AG08395 (cell line): ENCODE results near the gene BATF2.
"Not testable (repeated sequence)": the region's sequence is repeated elsewhere in the genome, so short reads cannot be mapped to it uniquely, and the experiment has no call there.

ENCODE experiments used
- DNase-seq: peaks from one replicate; pipeline ENCODE4 v3.0.0; 2012; ENCODE audit warnings: mixed read lengths, low spot score

Gene BATF2

GRCh38 chr11:65013130-65013887, 16.5 kb upstream of the BATF2 start:
- peak; percentile 94 for DNase-seq

DNA sequence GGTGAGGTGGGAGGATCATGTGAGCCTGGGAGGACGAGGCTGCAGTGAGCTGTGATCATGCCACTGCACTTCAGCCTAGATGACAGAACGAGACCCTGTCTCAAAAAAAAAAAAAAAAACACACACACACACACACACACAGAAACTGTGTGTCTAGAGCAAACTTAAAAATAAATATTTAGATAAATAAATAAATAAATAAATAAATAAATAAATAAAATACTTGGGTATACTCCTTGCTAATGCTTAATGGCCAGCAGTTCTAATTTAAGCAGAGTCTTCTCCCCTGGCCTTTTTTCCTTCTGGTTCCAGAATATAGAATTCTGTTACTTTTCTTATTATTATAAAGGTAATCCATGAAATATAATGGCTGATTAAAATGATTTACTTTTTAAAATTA, 12.1 kb upstream of the BATF2 start:
- no peak for DNase-seq

DNA sequence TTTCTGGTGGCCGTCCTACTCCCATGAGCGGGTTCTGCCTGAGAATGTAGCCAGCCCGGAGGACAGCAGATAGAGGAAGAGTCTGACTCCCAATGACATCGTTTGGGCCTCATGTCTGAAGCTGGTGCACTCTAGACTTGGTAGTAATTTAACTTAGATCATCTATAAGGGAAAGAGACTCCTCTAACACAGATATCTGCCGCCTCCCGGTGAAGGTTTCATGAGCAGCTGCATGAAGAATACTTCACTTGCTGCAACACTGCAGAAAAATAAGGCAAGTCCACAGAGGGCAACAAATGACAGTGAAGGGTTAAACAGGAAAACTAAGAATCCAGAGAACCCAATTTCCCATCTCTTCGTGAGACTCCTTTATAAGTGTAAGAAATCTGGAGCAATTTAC, 11.2 kb upstream of the BATF2 start:
- DNase-seq = no peak

DNA sequence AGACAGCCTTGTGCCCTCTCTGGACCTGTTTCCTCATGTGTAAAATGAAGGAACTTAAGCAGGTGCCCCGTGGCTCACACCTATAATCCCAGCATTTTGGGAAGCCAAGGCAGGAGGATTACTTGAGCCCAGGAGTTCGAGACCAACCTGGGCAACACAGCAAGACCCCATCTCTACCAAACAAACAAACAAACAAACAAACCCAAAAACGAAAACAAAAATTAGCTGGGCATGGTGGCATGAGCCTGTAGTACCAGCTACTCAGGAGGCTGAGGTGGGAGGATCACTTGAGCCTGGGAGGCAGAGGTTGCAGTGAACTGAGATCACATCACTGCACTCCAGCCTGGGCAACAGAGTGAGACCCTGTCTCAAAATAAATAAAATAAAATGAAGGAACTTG, 7.2 kb upstream of the BATF2 start:
- DNase-seq = not testable (repeated sequence)

GRCh38 chr11:65003282-65003681, 6.5 kb upstream of the BATF2 start:
- peak; percentile 51 for DNase-seq

- DNase-seq = no peak
Observed at GRCh38 chr11:65002706-65003105, 5.9 kb upstream of the BATF2 start.

DNA sequence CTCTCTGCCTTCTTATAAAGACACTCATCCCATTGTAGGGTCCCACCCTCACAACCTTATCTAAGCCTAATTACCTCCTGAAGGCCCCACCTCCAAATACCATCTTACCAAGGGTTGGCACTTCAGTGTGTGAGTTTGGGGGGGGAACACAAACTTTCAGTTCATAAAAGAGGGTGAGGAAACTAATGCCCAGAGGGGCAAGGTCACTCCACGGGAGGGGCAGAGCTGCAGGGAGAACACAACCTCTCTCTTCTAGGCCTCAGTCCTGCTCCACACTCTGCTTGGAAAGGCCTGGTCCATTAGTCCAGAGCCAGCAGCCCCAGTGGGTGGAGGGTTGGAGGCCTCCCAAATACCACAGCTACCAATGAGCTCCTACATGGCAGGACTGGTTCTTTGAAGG, 2.7 kb upstream of the BATF2 start:
- DNase-seq = no peak

DNA sequence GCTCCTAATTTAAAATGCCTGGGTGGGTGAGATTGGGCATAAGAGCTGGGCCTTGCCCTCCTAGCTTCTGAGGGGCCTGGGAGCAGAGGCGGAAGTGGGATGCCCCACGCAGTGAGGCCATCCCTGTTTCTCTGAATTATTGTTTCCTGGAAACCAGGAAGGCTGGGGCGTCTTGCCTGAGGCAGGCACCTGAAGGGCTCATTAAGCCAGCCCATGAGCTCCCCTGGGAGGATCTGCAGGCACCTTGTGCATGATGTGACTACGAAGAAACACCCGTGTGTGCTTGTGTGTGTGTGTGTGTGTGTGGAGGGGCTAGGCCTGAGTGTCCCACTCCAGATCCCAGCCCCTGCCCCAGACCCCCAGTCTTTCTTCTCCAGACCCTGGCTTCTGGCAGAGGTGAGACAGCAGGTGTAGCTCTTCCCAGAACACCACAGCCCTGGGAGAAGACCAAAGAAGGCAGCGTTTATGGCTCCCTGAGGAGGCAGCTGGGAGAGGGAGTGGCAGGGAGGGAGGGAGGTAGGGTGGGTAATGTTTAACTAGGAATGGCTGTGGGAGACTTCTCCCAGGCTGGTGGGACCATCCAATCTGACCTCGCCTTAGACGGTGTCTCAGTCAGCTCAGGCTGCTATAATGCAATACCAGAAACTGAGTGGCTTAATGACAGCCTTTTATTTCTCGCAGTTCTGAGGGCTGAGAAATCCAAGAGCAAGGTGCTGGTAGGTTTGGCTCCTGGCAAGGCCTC, 2.1 kb upstream of the BATF2 start:
- DNase-seq = no peak

DNA sequence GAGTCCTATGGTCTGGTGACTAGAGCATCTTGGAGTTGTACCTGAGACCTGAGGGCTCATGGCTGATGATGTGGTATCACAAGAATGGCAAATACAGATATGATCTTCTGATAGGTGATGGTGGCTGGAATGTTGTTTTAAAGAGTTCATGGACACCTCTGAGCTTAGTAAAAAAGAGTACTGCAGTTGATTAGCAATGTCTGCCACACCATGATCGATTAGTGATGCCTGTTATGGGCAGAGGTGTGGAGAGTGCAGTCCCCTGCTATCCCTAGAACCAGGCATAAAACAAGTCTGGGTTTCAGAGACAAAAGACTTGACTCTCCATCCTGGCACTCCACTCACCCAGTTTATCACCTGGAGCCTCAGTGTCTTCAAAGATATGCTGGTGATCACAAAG, 1.4 kb upstream of the BATF2 start:
- no peak for DNase-seq

DNA sequence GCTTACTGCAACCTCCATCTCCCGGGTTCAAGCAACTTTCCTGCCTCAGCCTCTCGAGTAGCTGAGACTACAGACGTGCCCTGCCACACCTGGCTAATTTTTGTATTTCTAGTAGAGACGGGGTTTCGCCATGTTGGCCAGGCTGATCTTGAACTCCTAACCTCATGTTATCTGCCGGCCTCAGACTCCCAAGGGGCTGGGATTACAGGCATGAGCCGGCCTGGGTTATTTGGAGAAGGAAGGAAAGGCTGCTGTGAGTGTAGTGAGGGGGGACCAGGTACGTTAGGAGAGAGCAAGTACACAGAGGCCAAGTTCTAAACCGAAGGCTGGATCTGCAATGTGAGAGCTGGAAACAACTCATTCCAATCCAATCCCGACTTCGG, 453 bp downstream of the BATF2 start:
- peak; percentile 15 for DNase-seq

GRCh38 chr11:64994318-64994717, 2.5 kb downstream of the BATF2 start:
- no peak for DNase-seq

- no peak for DNase-seq
Observed at GRCh38 chr11:64990222-64990923, 6.4 kb downstream of the BATF2 start.

- no peak for DNase-seq
Observed at GRCh38 chr11:64989416-64989815, 7.4 kb downstream of the BATF2 start.

GRCh38 chr11:64987998-64988854, 8.5 kb downstream of the BATF2 start:
- DNase-seq = no peak

DNA sequence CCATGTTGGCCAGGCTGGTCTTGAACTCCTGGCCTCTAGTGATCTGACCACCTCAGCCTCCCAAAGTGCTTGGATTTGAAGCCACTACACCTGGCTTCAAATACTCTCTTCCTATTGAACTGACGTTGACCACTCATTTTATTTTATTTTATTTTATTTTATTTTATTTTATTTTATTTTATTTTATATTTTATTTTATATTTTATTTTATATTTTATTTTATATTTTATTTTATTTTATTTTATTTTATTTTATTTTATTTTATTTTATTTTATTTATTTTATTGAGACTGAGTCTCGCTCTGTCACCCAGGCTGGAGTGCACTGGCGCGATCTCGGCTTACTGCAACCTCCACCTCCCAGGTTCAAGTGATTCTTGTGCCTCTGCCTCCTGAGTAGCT, 13.4 kb downstream of the BATF2 start:
- not testable (repeated sequence) for DNase-seq

DNA sequence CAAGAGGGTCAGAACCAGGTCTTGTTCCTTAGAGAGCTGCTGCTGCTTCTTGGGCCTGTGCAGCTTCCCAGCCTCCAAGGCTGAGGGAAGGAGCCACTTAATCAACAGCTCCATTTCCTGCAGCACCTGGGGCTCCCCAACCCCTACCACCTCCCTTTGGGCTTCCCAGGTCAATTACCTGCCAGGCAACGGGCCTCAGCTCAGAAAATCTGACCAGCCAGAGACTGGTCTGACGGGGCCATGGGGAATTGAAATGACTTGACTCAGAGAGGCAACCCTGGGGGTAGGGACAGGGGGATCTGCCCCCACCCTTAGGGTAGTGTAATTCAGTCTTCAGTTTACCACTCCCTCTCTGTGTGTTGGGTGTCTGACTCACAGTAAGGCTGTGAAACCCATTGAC, 20.1 kb downstream of the BATF2 start:
- no peak for DNase-seq

GRCh38 chr11:64974124-64974523, 22.6 kb downstream of the BATF2 start:
- no peak for DNase-seq

- peak; percentile 92 for DNase-seq
Observed at GRCh38 chr11:64971421-64972233, 25.1 kb downstream of the BATF2 start, which contains the start of gene MAJIN. Gene MAJIN, minus strand, starts transcription at chr11:64972108. Its CDS starts 12,703 bp downstream, at chr11:64959405.

DNA sequence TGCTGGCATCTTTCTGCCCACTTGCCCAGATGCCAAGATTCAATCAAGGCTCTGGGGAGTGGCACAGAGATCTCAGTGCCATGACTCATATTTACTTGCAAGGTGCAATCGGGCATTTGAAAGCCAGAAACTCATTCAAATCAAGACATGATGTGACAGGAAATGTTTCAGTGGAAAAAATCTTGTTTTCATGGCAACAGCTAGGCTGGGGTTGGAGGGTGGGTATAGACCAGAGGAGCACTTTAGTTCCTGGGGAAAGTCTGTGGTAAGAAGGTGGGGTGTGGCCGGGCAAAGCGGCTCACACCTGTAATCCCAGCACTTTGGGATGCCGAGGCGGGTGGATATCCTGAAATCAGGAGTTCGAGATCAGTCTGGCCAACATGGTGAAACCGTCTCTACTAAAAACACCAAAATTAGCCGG, 26.0 kb downstream of the BATF2 start:
- no peak for DNase-seq

- peak; percentile 17 for DNase-seq
Observed at GRCh38 chr11:64969209-64969608, 27.6 kb downstream of the BATF2 start.

GRCh38 chr11:64967375-64967774, 29.4 kb downstream of the BATF2 start:
- DNase-seq = no peak
